GM21619 (cell line): ENCODE data around the gene CLECL1.
"Not testable (repeated sequence)": the region's sequence is repeated elsewhere in the genome, so short reads cannot be mapped to it uniquely, and the experiment has no call there.

Experiments used
- ATAC-seq: cut with Tn5 transposase; IDR thresholded peaks from one replicate; pipeline ENCODE4 v1.9.1; 2021; ENCODE audit not compliant: unreplicated experiment

The CLECL1 gene

GRCh38 chr12:9724023-9724422 lies 8.9 kb downstream of the CLECL1 start:
- ATAC-seq = no peak

DNA sequence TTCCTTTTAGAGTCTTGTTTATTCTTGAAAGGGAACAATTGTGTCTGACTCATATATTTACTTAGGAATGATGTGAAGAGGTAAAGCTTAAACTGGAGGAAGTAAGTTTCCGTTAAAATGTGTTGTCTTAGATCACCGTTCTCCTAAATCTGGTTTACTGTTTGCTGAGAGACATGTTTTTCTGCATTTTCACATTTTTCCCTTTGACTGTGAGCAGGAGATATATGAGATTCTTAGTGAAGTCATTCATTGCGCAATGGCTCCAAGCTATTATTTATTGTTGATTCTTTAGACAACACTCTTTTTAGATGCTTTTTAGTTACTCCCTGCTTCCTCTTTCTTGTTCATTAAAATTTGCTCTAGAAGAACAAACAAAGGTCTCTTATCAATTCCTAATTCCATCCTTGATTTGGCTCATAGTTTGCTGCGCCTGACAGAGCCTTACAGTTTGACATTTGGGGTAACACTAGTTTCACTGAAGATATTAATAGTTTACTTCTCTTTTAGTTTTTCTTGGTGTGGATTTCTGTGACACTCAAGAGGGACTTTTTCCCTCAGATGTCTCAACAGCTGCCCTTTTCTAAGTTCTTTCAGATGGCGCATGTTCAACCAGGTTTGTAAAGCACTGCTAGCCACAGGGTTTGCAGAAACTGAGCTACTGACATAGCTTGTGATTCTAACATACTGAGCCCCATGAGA lies 11.4 kb downstream of the CLECL1 start:
- ATAC-seq = peak; percentile 55

DNA sequence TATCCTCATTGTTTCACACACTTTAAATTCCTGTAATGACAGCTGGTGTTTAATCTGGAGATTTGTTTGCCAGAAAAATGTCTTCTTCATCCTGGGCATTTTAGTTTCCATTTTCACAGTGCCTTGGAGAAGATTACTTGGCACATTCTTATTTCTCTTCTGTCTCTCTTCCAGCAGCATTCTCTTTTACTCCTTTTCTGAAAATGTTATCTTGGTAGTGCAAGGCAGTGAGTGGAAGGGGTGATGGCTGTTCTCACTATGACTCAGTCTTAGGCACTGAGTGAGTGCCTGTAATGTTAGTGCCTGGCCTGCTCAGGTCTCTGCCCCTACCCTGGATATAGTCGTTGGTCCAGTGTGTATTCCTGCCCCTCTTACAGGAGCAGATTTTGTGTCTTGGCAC lies 13.1 kb downstream of the CLECL1 start:
- no peak for ATAC-seq

GRCh38 chr12:9718968-9719367 lies 13.9 kb downstream of the CLECL1 start:
- no peak for ATAC-seq

- peak; percentile 24 for ATAC-seq
Measured at GRCh38 chr12:9717070-9717925, 15.6 kb downstream of the CLECL1 start.

GRCh38 chr12:9713032-9713558 lies 19.8 kb downstream of the CLECL1 start:
- ATAC-seq = peak; percentile 70

DNA sequence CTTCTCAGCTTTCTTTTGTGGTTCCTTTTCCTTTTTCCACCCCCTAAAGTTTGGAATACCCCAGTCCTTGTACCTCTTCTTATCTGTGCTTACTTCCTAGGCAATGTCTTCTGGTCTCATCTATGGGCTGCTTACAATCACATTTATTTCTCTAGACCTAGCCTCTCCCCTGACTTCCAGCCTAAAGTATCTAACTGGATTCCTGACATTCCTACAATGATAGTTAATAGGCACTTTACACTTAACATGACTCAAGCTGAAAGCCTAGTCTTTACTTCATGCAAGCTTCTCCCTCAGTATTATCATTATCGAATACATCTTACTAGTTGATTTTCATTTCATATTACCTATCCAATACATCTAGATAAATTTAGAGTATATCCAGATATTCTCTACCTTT lies 21.2 kb downstream of the CLECL1 start:
- no peak for ATAC-seq

DNA sequence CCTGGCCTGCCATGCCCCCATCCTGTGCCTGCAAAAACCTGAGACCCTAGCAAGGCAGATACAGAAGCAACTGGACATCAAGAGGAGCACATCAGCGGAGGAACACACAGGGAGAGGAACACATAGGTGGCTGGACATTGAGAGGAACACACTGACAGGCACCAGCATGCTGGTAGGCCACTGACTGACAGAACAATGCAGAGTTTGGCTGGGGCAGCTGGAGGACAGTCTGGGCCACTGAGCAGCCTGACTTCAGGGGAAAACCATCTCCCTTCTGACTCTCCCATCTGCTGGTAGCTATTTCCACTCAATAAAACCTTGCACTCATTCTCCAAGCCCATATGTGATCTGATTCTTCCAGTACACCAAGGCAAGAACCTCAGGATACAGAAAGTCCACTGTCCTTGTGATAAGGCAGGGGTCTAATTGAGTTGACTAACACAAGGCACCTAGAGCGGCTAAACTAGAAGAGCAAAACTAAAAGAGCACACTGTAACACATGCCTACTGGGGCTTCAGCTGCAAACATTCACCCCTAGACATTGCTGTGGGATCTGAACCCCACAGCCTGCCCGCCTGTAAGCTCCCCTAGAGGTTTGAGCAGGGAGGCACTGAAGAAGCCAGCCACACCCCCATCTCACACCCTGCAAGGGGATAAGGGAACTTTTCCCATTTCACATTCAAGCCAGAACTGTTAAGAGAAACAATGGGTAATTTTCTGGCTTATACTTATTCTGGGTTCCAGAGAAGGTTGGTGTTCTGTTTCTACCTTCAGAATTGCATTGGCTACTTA lies 22.1 kb downstream of the CLECL1 start:
- ATAC-seq = no peak

- no peak for ATAC-seq
Measured at GRCh38 chr12:9708853-9709252, 24.0 kb downstream of the CLECL1 start.

DNA sequence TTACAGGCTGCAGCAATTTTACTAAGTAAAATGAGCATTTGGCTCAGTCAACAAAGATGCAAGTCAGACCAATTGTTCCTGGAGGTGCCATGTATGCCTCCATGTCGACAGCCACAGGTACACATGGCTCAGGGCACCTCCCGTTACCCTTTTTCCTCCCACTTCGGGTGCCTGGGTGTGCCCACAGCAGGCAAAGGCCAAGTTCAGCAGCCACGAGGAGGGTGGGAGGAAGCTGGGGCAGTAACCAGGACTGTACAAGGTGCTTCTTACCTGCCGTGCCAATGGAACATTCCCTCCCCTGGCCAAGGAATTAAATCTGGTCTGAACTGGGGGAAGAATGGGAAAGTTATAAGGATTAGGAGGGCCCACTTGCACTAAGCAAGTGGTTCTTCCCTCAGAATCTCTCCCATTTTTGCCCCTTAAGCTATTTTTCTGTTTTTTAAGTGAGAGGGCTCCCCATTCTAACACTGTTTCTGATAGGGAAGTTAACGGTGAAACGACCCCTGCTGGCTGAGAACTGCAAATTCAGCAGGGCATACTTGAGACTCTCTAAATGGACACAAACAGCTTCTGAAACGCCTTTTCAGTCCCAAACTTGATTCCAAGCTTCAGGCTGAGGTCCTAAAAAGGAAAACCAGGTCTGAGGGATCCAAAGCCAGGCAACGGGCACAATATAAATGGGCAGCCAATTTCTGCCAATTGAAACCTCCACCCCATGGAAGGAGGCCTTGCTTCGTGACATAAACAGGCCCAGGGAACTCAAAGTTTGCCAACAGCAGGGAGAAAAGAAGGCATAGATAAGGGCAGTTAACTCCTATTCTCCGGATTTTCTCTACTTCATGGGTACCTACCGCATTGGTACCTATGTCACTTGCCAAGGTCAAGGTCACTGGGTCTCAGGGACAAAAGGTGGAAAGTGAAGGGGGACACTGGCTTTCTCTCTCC lies 24.8 kb downstream of the CLECL1 start:
- ATAC-seq = no peak

DNA sequence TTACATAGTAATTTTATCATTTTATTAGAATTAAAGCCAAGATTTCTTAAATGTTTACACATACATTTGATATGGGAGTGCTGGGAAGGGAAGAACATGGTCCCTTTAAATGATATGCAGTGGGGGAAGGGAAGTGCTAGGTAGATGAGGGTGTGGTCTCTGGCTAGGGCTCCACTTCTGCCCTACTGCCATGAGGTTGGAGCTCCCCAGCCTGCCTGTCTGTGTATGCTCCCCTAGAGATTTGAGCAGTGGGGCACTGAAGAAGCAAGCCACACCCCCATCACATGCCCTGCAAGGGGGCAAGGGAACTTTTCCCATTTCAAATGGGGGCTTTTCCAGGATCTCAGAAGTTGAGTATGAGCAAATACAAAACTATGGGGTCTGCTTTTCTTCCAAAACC lies 25.5 kb downstream of the CLECL1 start:
- ATAC-seq = no peak

DNA sequence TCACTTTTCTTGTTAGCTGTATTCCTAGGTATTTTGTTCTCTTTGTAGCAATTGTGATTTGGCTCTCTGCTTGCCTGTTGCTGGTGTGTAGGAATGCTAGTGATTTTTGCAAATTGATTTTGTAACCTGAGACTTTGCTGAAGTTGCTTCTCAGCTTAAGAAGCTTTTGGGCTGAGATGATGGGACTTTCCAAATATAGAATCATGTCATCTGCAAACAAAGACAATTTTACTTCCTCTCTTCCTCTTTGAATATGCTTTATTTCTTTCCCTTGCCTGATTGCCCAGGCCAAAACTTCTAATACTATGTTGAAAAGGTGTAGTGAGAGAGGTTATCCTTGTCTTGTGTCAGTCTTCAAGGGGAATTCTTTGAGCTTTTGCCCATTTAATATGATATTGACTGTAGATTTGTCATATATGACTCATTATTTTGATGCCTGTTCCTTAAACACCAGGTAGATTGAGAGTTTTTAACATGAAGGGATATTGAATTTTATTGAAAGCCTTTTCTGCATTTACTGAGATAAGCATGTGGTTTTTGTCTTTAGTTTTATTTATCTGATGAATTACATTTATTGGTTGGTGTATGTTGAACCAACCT lies 26.7 kb downstream of the CLECL1 start:
- no peak for ATAC-seq

DNA sequence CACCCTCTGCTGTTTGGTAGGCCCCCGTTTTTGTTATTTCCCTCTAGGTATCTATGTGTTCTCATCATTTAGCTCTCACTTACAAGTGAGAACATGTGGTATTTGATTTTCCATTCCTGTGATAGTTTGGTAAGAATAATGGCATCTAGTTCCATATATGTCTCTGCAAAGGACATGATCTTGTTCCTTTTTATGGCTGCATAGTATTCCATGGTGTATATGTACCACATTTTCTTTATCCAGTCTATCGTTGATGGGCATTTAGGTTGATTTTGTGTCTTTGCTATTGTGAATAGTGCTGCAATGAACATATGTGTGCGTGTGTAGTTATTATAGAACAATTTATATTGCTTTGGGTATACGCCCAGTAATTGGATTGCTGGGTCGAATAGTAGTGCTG lies 28.3 kb downstream of the CLECL1 start:
- not testable (repeated sequence) for ATAC-seq

DNA sequence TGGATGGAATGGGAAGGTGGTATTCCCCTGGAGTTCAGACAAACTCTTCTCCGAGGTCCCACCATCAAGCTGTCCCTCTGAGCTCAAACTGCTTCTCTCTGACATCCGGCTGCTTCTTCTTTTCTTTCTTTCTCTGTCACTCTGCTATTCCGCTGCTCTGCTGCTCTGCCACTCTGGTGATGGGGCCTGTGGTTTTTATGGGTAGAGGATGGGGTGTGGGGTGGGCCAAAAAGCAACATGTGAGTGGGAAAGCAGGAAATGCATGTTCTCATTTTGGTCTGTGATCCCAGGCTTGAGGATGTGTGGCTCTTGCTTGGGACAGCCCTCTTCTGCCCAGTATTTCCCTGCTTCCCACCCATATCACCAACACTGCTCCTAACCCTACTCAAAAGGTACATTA lies 30.6 kb downstream of the CLECL1 start:
- no peak for ATAC-seq

GRCh38 chr12:9701380-9702154 lies 31.3 kb downstream of the CLECL1 start:
- no peak for ATAC-seq

DNA sequence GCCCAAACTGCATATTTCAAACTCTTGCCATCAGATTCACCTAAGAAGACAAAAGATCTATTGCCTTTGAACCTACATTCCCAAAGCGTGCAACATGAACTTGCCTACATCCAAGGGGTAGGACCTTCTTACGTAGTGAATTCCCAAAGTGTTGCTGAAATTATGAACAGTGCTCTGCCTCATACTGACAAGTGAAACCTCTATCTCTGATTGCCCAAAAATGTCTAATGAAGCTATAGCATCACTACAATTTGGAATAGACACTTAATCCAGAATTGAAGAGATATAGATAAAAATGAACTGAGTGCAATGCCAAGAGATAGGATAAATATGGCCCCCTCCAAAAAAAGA lies 32.3 kb downstream of the CLECL1 start:
- ATAC-seq = no peak

DNA sequence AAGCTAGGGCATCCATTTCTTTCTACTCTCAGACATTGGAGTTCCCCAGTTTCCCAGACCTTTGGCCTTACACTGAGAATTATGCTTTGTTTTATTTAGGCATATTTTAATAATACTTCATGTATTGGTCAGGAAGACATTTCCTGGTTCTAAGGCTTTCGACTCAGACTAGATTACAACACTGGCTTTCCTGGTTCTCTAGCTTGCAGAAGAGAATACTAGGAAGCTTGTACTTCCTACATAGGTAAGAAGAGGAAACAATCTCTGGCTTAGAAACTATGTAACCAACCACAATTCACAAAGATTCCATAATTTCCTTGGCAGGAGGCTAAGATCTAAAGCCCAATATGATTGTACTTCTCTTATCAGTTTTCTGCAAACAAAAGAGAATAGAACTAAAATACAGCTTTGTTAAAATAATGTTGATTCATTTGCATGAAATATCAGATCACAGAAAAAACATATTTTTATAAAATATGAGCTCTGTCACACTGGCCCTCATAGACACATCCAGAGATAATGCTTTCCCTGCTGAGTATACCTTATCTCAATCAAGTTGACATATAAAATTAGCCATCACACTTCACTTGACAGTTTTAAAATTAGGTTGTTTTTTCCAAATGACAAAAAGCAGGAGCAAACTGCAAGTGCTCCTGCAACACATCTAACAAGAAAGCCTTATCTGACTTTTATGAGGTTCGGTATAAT lies 32.8 kb downstream of the CLECL1 start:
- ATAC-seq = no peak

DNA sequence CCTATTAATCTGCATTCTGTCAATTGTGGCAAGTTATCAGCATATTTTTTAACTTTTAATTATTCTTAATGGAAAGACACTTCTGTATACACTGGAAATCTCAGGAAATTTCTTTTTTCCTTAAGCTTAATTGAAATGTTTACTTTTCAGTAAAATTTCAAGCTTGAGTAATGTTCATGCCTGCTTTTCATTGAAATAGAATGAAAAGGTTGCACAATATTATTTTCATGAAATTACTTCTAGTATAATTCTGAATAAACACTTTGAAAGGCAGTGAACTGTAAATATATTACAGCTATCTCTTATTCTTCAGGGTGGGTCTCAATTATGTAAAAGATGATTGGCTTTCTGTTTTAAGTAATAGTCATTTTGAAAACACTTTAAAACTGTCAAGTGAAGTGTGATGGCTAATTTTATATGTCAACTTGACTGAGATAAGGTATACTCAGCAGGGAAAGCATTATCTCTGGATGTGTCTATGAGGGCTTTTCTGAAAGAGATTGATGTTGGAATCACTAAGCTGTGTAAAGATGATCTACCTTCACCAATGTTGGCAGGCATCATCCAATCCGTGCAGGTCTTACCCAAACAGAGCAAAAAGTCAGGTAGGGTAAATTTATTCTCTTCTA lies 33.5 kb downstream of the CLECL1 start:
- no peak for ATAC-seq
